ENCODE data around the gene RASAL2. TPM values are rescaled to one million over a fixed set of nuclear protein-coding genes. Genes with fewer than 3 reads are reported as not detected.

RASAL2 gene
- total and polyA plus RNA-seq, 2 of the 4 experiments (the other 2 are of a cell fraction): 13.1 to 20.6 TPM

- Histone ChIP-seq H3K4me3 (ENCODE audit: insufficient read depth, low read depth, low read length) (no peak overlapping the region), H2AK9ac (replicated peaks; ENCODE audit: low read depth, low read length, poor library complexity) (peak overlapping the region; percentile 24), H4K91ac (ENCODE audit: insufficient read depth, low read depth, low read length) (no peak overlapping the region), H3K4me1 (ENCODE audit: control insufficient read depth, insufficient read depth, low read length) (no peaks in the 10 kb centered on the region), H3K23ac (ENCODE audit: low read depth, low read length) (no peak overlapping the region), H3K9ac (ENCODE audit: low read depth, low read length) (no peak overlapping the region), H3K4ac (ENCODE audit: low read depth, low read length) (no peak overlapping the region), H4K8ac (ENCODE audit: low read depth in 2 of 2, low read length in 2 of 2) (no peak overlapping the region), H3K79me1 (ENCODE audit: low read depth in 1 of 2, low read length in 2 of 2) (no peaks in the 10 kb centered on the region), H2BK20ac (ENCODE audit: low read depth, low read length) (no peak overlapping the region), H4K5ac (ENCODE audit: low read depth, low read length) (no peak overlapping the region), H3K56ac (ENCODE audit: extremely low read depth, insufficient read depth, low read length) (no peak overlapping the region), H3K18ac (ENCODE audit: low read depth, low read length) (no peak overlapping the region), H3K14ac (replicated peaks; ENCODE audit: low read depth, low read length) (no peak overlapping the region), H3K9me1 (ENCODE audit: insufficient read depth, low read length) (no peaks in the 10 kb centered on the region), H2BK120ac (ENCODE audit: low read depth, low read length) (no peak overlapping the region), H4K20me1 (ENCODE audit: insufficient read depth, low read length) (no peaks in the 10 kb centered on the region), H3K9me3 (ENCODE audit: control insufficient read depth, insufficient read depth, low read length) (no peaks in the 10 kb centered on the region), H2AK5ac (ENCODE audit: low read depth, low read length) (no peak overlapping the region), H2BK15ac (ENCODE audit: low read depth, low read length) (no peak overlapping the region), H3K4me2 (ENCODE audit: low read depth, low read length) (no peak overlapping the region), H2AFZ (replicated peaks; ENCODE audit: low read length, poor library complexity) (no peak overlapping the region), H3K36me3 (ENCODE audit: control insufficient read depth, insufficient read depth, low read length) (no peaks in the 10 kb centered on the region), H3K27ac (ENCODE audit: insufficient read depth, low read length) (no peak overlapping the region), H2BK5ac (ENCODE audit: low read depth, low read length, poor library complexity, severe bottlenecking) (no peak overlapping the region), H3K27me3 (ENCODE audit: control insufficient read depth, insufficient read depth, low read length) (peaks cover 5% of the 10 kb centered on the region; the same call in 1 of the 2 replicates)
- CTCF ChIA-PET: no interaction called here
- POLR2A ChIA-PET (ENCODE audit: unreplicated experiment): no interaction called here
- intact Hi-C loops (cut with micrococcal nuclease) (loop anchor here (10.0 kb wide), 1 partner anchor 536 kb away; no protein-coding TSS in a partner anchor), dilution Hi-C loops (cut with HindIII; ENCODE audit: low sequenced_read_pairs, unreplicated experiment) (no loop called here), in situ Hi-C loops (cut with MboI; ENCODE audit: low sequenced_read_pairs) (no loop called here)
- no TSS peak for BruUV-seq (replicated peaks)
- TF ChIP-seq RCOR1 (IDR thresholded peaks at IDR 0.05; ENCODE audit: insufficient replicate concordance, low read length) (no peak), CHD1 (IDR thresholded peaks at IDR 0.05; ENCODE audit: low read depth, low read length) (no peak), CTCF (conservative IDR thresholded peaks at IDR 0.05; ENCODE audit: low read depth, low read length) (no peak), MXI1 (IDR thresholded peaks at IDR 0.05; ENCODE audit: borderline replicate concordance, low read depth, low read length) (no peak), MAZ (IDR thresholded peaks at IDR 0.05; ENCODE audit: borderline replicate concordance, low read depth, low read length) (no peak), POLR2A (IDR thresholded peaks at IDR 0.05; ENCODE audit: low read depth, low read length) (no peak), NFE2L2 (IDR thresholded peaks at IDR 0.05; ENCODE audit: low read depth, low read length) (no peak), MAFK (IDR thresholded peaks at IDR 0.05; ENCODE audit: low read depth, low read length) (no peak), RAD21 (IDR thresholded peaks at IDR 0.05; ENCODE audit: low read length) (no peak), FOS (IDR thresholded peaks at IDR 0.05; ENCODE audit: low read depth, low read length) (no peak)
- WGBS, 2 experiments (ENCODE audit: extremely low coverage in 2 of 2, insufficient read length in 1 of 2): 88% methylated on average over 4 of the region's 9 CpGs; no CpG with 5 or more reads in 1 of the 2 experiments
- ATAC-seq (ENCODE audit: low read depth) (no peak), DNase-seq (no peak)
Measured at GRCh38 chr1:178490967-178491366, 397.1 kb downstream of the RASAL2 start.
